Stimulated activated CD8-positive, alpha-beta memory T cell treated with anti-CD3 and anti-CD28 coated beads, Interleukin-12 subunit alpha, Interleukin-12 subunit beta, amount 100 ng/mL, for 4 hours (primary cell): ENCODE measurements around the gene APOBEC3G.

ENCODE experiments used
- DNase-seq: peaks from one replicate; pipeline ENCODE4 v3.0.0-alpha.2; 2020; ENCODE audit warnings: low read depth

Gene APOBEC3G

DNA sequence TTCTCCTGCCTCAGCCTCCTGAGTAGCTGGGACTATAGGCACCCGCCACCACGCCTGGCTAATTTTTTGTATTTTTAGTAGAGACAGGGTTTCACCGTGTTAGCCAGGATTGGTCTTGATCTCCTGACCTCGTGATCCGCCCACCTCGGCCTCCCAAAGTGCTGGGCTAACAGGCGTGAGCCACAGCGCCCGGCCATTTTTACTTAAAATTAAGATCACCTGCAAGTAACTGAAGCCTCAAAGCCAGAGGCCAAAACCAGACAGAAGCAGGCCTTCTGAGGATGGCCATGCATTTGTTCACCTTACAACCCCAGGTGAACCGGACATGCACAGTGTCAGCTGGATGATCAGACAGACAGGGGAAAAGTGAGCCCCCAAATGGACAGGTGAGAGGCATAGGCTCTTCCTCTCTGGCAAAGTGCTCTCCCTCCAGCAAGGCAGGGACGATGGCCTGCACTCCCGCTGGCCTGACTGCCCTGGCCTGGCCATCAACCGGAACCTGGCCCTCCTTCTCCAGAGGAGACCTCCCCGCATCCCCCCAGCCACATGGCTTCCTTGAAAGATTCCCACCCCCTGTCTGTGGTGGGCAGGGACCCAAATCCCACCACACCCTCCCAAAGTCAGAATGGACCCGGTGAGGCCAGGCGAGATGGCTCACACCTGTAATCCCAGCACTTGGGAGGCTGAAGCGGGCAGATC is 45.8 kb downstream of the APOBEC3G start:
- no peak for DNase-seq

DNA sequence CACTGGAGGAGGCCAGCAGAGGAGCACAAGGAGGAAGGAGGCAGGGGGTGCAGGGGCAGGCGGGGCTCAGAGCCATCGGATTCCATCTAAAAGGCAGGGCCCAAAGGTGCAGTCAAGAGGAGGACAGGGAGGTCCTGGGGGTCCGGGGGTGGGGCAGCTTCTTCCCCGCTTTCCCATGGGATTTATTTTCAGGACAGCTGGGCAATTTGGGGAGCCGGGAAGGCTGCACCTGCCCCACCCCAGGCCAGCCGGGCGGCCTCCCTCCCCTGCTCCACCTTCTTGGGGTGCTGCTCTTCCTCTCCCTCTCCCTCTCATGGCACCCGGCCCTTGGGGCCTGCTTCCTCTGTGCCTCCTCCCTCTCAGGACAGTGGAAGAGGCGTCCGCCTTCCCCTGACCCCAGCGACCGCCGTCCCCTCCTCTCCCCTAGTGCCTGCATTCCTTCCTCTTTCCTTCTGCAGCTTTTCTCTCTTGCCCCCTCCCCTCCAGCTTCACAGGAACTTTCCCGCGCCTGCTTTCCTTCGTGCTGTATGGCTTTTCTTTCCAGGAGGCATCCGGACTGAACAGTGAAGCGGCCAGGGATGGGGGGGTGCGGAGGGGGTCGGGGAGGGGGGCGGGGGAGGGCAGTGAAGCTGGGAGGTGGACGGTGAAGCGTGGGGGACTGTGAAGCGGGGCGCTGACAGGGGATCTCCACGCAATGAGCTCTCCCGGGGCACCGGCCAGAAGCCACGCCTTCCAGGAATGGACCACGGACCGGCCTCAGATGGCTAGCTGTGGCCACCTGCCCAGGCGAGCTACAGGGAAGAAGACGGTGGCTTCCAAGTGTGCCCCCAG is 46.9 kb downstream of the APOBEC3G start:
- DNase-seq = no peak

DNA sequence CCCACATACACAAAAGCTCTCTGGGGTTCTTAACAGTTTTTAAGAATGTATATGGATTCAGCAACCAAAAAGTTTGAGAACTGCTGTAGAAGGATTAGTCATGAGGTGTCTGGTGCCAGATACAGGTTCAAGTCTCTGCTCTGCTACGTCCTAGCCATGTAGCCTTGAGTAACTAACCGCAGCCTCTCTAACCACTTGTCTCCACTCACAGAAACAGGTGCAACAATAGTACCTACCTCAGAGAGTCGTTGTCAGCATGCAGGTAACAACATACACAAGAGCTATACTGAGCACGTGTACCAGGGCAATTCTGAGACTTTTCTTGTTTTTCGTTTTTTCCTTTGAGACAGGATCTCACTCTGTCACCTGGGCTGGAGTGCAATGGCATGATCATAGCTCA is 48.5 kb downstream of the APOBEC3G start:
- DNase-seq = no peak

DNA sequence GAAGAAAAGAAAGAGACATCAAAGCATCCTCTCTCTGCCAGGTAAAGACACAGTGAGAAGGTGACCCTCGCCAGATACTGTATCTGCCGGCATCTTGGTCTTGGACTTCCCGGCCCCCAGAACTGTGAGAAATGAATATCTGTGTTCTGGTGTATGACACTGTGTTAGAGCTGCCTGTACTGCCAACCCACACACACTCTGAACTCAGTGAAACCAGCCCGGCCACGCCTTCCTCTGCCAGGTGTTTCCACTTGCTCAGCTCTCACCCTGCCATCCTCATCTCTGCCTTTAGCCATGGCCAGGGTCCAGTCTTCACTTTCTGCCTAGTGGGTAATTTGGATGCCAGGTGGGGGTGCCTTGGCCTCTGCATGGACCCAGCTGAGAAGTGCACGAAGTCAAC is 51.4 kb downstream of the APOBEC3G start:
- DNase-seq = no peak

DNA sequence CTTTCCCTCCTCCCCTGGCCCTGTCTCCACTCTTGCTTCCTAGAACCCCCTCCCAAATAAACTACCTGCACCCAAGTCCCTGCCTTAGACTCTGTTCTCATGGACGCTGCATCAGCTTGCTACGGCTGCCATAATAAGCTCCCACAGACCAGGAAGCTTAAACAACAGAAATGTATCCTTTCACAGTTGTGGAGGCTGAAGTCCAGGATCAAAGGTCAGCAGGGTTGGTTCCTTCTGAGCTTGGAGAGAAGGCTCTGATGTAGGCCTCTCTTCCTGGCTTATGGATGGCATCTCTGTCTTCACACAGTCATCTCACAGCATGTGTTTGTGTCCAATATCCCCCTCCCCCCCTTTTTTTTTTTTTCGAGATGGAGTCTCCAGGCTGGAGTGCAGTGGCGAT is 52.0 kb downstream of the APOBEC3G start:
- no peak for DNase-seq

DNA sequence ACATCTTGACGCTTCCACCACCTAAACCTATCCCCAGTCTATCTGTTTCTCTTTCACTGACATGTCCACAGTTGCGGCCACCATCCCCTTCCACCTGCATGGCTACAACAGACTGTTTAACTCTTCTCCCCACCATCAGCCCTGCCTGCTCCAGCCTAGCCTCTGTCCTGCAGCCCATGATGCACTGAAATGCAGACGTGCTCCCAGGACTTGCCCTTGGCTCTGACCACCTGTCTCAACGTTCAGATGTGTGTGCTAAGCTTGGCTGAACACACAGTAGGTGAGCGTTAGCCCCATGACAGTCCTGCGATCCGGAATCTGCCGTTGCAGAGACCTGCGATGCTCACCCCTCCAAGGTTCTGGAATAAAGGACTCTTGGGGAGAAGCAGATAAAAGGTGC is 52.7 kb downstream of the APOBEC3G start:
- no peak for DNase-seq

DNA sequence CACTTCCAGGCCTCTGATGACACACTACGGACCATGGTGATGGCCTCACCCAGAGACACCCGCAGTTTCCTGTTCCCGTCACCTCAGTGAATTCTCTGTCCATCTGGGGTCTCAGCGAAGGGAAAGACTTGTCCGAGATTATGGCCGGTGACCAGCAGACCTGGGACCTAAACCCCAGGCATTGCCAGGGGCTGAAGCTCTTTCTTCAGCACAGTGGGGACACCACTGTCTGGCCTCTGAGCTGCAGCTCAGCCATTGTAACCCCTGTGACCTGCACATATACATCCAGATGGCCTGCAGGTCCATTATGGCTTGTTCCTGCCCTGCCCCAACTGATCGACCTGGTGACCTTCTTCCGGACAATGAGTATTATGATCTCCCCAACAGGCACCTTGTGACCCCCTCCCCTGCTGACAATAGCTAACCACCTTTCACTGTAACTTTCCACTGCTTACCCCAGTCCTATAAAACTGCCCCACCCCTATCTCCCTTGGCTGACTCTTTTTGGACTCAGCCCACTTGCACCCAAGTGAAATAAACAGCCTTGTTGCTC is 53.2 kb downstream of the APOBEC3G start:
- DNase-seq = no peak

DNA sequence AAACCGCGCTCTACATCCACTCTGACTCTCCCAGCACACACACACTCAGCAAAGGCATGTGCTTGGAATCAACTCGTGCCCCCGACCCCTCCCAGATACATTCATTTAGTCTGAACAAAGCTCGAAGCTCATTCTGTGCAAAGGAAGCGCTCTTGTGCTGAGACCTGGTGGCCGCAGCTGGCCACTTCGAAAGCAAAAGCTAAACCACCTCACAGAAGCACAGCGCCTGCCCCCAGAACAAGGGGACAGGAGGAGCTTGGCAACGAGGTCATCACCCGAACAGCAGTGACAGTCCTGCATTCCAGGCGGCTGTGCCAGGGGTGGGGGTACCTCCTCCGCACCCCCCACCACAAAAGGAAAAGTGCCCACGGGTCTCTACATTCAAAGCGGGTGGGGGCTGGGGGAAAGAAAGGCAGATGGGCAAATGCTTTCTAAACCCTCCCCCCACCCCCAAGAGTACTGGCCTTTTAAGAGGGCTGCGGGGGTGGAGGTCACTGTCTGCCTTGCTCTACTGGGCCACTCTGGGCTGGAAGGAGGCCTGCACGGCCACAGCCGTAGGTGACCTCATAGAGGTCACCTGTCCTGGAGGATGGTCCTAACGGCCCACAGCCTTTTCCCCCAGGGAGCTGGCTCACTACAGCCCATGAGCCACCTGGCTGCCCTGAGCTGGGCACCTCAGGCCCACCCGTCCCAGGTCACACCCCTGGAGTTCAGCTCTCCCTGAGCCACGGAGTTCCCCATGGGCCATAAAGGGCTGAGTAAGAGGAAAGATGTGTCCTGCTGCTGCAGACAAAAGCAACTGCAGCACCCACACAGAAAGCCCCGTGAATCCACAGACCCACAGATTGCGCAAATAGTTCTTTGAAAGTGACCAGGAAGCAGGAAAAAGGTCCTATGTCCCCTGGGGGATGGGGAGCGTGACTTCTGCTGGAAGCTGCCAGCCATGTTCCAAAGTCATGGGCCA is 54.1 kb downstream of the APOBEC3G start:
- DNase-seq = no peak

DNA sequence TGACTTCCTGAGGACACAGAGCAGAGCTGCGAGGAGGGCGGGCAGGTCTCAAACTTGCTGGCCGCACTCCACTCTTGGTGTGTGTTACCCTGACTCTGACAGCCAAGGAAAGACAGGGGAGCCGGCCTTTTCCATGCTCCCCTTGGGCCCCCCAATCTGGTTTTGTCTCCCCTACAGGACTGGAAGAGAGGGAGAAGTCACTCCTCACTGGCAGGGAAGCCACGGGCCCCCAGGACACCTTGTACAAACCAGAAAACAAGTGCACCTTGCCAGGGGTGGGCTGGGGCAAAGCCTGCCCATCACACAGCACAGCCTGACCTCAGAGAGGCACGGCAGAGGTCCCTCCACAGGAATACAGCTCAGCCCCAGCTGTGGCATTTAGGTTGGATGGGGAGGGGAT is 55.2 kb downstream of the APOBEC3G start:
- DNase-seq = no peak

DNA sequence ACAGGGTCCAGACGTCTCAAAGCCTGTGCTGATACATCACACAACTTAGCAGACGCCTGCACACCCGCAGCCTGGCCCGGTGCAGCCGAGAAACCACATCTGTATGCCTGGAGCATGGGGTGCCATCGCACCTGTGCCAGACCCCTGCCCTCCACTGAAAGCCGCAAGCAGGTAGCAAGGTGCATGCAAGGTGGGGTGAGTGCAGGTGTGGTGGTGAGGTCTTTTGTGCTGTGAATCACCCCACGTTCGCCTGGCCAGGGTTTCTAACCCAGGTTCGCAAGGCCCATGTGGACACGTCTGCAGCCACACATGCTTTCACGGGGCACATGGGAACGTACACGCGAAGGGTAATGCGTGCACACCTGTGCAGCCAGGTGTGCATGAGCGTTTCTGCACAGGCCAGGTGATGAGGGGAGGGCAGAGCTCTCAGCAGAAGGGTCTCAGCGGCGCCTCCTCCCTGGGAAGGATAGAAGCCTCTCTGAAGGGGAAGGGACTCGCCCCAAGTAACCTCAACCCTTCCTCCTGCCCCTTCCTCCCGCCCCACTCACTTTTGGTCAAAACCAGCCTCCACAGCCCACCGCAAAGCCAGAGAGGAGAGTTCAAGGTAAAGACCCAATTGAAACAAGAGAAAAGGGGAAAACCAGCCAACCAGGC is 55.9 kb downstream of the APOBEC3G start:
- no peak for DNase-seq

DNA sequence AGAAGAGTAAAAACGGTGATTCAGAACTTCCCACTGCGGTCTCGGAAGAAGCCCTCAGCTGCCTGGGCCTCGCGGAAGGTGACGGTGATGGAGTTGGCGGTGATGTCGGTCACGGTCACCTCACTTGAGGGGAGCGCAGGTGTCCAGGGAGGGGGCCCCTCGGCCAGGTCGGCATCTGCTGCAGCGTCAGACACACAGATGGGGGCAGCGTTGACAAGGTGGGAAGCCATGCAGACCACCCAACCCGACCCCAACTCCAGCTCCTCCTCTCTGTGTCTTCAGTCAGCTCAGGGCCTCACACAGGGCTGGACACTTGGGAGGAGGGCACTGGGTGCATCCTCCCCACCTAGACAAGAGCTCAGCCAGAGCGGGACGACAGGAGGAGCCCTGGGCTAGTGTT is 56.8 kb downstream of the APOBEC3G start:
- DNase-seq = no peak

DNA sequence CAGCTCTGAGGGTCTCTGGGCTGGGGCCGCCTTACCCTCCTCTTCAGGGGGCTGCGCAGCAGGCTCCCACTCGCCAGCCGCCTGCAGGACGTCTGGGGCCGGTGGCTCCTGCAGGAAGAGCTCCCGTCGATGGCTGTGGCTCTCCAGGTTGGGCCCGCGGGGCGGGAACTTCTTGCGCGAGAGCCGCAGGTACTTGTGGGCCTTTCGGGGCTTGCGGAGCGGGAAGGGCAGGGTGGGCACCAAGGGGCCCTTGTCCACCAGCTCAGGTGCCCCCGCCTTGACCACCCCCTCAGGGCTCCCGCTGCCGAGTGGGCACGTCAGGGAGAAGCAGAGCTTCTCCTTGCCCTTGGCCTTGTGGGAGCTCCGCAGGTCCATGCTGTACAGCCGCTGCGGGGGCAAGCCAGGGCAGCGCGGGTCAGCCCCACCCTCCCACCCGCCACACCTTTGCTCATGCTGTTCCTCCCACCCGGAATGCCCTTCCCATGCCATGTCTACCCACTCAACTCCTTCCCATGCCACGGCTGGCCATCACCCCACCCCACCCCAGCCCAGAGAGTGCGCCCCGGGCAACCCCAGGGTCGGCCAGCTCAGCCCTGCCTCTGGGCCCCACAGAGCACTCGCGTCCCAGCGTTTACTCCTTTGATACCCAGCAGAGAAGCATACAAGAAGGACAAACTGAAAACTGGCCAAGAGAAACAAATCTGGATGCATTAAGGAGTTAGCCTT is 57.5 kb downstream of the APOBEC3G start:
- no peak for DNase-seq

DNA sequence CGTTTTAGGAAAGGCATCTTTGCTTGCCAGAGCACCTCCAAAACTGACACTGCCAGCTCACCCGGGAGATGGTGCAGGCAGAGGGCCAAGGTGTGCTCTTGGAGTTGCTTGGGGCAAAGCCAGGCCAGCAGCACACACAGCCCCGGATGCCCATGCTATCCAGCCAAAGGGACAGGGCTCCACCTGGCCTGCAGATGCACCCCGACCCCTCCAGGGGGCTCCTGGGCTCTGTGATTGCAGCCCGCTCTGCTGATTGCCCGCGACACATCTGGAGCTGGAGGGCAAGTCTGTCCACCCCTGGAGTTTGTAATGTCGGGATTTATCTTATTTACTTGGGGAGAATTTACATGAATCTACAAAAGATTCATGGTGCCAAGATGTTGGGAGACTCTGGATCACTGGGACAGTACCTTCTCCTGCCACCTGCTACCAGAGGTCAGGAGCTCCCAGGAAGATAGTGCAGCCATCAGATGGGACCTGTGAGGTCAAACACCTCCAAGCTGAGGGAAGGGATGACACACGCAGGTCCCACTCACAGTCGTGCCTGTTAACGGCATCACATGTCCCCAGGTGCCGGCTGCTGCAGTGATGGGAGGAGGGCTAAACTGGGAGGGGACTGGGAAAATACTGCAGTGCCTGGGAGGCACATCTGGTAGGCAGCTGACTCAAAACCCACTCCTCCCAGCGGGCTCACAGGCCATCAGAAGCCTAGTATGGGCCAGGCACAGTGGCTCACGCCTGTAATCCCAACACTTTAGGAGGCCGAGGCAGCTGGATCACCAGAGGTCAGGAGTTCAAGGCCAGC is 58.2 kb downstream of the APOBEC3G start:
- no peak for DNase-seq

DNA sequence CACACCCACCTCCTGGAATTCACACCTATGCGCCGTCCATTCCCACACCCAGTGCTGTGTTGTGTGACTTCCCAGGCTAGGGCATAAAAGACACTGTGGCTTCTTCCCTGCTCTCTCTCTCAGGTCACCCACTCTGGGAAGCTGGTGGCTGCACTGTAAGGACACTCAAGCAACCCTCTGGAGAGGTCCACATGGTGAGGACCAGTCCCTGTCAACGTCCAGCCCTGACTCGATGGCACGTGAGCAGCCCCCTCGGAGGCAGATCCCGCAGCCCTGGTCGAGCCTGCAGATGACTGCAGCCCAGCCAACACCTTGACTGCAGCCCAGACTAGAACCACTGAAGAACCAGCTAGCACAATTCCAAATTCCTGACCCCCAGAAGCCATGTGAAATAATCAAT is 59.2 kb downstream of the APOBEC3G start:
- no peak for DNase-seq
